Activated T-cell treated with anti-CD3 and anti-CD28 coated beads for 48 hours (primary cell): ENCODE measurements around the gene TMEM44.

Source experiments
- DNase-seq: peaks from one replicate; pipeline ENCODE4 v3.0.0-alpha.2; 2020; ENCODE audit warnings: low read depth

TMEM44 gene

DNA sequence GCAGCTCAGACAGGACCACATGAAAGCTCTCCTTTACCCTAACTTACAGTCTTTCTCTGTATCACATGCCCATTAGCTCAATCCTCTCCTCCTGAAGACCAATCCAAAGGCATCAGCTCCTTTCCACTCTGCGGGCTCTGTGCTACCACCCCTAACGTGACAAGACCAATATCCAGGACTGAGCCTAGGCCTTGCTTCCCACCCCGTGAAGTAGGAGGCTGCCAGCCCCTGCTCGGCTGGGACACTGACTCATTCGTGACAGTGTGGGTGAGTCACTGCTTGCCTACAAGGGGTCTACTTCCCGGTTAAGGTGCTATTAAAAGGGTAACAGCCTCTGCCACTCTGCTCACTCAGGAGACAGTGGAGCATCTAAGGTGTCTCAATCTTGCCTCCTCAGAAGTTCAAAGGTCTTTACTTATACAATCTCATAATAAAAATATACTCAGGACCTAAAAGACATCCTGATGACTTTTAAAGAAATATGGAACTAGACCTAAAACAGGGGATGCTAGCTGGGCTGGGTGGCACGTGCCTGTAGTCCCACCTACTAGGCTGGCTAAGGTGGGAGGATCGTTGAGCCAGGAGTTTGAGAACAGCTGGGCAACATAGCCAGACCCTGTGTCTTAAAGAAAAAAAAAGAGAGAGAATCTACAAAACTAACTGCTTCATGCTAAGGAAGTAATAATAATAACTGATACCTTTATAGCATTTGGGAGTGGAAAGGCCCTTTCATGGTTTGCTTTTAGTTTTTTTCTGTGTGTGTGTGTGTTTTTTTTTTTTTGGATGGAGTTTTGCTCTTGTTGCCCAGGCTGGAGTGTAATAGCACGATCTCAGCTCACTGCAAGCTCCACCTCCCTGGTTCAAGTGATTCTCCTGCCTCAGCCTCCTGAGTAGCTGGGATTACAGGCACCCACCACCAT is 55.0 kb downstream of the TMEM44 start:
- peak; percentile 36 for DNase-seq

DNA sequence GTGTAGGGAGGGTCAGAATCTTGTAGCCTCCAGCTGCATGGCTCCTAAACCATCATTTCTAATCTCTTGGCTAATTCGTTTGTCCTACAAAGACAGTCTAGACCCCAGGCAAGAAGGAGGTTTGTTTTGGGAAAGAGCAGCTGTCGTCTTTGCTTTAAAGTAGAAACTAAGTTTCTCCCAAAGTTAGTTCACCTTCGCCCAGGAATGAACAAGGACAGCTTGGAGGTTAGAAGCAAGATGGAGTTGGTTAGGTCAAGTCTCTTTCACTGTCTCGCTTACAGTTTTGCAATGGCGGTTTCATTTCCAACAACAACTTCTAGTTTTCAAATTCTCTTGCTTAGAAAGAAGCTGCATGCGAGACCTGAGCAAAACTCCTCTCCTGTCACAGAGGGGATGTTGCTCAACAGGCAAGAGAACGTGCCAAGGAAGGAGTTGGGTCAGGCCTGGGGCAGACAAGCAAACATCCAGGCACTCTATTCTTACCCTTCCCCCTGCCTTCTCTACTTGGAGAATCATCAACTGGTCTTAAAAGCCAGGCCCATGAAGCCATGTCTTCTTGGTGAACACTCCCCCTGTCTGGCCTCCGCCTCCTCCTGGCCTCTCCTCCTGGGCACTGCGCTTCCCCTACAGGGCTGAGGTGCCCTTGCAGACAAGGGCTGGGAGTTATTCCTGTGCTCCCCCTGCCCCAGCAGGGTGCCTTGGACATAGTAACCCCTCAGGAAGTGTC is 57.6 kb downstream of the TMEM44 start:
- no peak for DNase-seq

- DNase-seq = no peak
Measured at GRCh38 chr3:194574639-194575483, 58.4 kb downstream of the TMEM44 start.

DNA sequence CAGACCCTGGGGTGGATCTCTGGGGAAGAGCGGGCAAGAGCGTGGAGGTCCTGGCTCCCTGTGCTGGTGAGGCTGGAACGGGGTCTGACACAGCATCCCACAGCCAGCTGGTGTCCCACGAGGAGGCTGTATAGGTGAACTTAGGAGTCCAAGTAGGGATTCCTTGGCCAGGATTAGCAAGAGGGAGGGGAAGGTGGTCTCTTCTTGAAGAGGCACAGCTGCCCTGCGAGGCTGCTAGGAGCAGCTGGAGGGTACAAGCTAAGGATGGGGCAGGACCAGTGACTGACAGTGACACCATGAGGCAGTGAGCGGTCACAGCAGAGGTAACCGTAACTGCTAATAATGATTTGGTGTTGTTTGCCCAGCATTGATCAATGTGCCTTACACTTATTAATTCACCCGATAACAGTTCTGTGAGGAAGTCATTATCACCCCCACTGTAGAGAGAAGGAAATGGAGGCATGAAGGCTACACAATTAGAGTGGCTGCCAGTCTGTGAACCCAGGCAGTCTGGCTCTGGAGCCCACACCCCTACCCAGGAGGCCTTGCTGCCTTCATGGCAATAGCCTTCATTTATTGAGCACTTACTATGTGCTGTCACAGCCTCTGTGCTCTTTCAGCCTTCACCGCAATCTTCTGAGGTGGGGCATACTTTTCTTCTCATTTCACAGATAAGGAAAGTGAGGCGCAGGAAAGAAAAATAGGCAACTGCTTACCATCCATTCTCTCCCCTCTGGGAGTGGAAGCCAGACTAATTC is 59.4 kb downstream of the TMEM44 start:
- peak; percentile 28 for DNase-seq

GRCh38 chr3:194572944-194573491 is 60.2 kb downstream of the TMEM44 start:
- DNase-seq = no peak

DNA sequence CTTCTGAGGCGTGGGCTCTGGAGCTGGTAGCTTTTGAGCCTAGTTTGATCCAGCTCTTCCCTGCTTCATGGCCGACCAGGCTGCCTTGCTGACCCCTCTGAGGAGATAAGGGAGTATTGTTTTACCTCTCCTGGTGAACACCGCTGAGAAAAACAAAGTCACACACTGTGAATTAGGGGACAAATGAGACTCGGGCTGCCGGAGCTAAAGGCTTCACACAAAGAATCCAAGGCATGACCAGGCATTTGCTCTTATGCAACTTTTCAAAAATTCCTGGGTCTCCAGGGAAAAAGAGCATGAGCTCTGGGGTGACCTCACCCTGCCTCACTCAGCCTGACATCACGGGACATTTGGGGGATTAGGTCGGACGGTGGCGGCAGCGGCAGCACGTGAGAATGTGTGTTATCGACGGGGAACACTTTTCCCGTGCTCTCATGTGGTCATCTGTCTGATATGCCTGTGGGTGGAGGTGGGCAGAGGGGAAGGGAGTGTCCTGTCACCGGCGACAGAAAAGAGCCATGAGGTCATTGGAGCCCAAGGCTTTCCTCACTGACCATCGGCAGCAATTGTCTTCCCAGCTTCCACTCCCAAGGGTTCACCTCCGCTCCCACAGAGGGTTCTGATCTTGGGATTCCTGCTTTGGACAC is 61.0 kb downstream of the TMEM44 start:
- no peak for DNase-seq

GRCh38 chr3:194571491-194572142 is 61.6 kb downstream of the TMEM44 start:
- DNase-seq = no peak

DNA sequence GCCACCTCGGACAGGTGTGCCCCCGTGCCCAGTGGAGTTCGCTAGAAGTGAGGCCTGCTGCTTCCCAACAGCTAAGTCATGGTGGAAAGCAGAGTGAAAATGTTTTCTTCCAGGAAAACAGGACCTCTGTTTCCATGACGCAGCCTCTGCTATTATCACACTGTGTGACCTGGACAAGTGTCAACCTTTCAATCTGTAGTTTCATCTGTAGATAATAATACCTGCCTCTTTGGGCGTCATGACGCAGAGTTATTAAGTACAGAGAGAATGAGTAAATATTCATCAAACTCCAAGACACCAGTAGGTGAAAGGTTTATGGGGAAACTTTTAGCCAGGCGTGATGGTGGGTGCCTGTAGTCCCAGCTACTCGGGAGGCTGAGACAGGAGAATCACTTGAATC is 62.3 kb downstream of the TMEM44 start:
- no peak for DNase-seq

DNA sequence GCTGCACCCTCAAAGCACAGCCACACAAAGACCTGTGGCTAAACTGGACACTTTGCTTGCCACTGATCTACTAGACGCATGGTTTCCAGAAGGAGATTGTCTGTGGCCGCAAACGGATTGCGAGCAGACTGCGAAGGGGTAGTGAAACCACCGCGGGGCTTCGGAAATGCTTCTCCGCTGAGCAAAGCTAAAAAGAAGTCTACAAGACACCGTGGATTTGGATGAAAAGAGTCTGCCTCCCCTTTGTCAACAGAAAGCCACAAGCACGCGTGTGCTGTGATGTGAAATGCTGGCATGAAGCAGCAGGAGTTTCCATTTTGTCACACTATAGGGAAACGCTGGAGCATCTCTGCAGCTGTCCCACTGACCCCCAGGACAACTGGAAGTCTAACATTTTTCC is 63.0 kb downstream of the TMEM44 start:
- no peak for DNase-seq

GRCh38 chr3:194569252-194569651 is 64.0 kb downstream of the TMEM44 start:
- DNase-seq = no peak

DNA sequence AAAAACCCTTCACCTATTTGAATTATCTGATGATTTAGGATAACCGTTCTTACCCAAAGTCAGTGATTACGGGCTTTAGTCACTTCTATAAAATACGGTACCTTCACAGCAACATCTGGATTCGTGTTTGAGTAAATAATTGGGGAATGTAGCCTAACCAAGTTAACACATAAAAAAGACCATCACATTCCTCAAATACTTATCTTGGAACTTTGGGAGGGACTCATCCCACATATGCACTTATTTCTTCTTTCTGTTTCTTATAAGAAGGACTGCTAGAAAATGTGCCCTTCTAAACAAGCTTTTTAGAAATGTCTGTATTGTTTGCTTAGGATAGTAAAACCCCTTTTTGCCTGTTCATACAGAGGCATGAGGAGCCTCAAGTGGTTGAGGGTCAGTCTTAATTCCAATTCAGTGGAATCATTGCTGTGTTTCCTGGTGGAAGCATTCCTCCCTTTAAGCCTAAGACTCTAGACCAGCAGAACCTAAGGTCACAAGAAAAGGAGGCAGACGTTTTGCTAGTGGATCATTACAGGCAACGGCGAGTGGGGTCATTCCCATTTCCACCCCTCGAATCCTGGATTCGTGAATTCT is 67.5 kb downstream of the TMEM44 start:
- no peak for DNase-seq

- DNase-seq = no peak
Measured at GRCh38 chr3:194562986-194563385, 70.2 kb downstream of the TMEM44 start.

- DNase-seq = no peak
Measured at GRCh38 chr3:194561306-194561974, 71.8 kb downstream of the TMEM44 start.

DNA sequence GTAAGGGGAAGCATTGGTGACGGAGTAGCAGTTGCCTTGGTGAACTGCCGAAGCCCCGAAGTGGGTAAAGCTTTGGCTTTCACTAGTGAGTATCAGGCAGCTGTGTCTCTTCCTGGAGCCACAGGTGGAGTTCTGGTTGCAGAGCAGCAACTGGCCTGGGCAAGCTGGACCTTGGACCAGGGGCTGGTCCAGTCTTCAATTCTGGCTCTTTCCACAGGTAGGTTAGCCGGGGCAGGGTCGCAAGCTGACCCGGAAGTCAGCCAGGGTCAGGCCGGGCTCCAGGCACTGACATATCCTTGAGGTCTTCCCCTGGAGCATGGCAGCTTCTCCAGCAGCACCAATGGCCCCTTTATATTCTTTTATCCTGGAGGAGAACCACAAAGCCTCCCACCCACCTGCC is 73.2 kb downstream of the TMEM44 start:
- no peak for DNase-seq

- DNase-seq = no peak
Measured at GRCh38 chr3:194559530-194559929, 73.7 kb downstream of the TMEM44 start.

DNA sequence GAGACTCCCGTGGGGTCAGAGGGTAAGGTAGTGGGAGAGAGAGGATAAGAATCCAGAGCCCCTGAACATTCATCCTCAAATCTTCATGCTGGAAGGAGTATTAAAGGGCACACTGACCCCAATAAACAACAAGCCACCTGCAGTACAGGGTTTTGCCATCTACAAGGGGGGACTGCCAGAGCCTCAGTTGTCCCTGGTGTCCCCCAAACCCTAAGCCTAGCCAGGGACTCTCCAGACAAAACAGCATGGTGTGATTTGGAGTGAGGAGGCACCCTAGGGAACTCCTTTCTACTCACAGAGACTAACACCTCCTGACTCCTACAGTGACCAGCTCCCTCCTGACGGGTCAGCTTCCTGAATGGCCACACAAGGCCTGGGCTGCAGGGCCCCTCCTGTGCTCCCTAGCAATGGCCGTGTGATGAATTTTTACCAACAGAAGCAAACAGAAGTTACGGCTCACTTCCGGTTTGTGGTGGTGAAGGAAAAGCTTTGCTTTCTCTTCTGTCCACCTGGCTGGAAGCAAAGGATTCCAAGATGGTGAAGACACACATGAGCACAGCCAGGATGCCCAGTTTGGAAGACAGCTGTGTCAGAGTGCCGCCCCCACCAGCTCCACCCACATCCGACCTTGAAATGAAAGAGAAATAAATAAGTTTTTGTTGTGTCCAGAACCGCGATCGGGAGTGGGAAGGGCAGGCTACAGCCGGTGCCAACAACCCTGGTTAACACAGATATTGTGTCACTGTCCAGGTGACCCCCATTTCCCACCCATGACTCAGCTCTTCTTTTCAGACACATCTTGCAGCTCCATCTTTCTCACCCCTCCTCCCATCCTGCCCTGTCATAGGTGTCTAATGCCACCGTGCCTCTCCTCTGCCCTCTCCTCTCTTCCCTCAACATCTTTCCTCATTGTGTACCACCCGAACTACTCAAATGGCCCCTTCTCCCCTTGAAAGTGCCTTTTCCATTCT is 76.8 kb downstream of the TMEM44 start:
- no peak for DNase-seq

GRCh38 chr3:194555175-194556062 is 77.8 kb downstream of the TMEM44 start:
- DNase-seq = no peak
